ENCODE measurements around the gene LMTK2.

- TF ChIP-seq TAF1 (IDR thresholded peaks at IDR 0.05; ENCODE audit: borderline replicate concordance, insufficient read depth, low read length) (no peak), POLR2AphosphoS5 (IDR thresholded peaks at IDR 0.05; ENCODE audit: low read depth, low read length) (no peak), SIN3A (IDR thresholded peaks at IDR 0.05; ENCODE audit: borderline replicate concordance, insufficient read depth, low read length) (no peak), REST (IDR thresholded peaks at IDR 0.05; ENCODE audit: insufficient read depth in 1 of 2, low read depth in 2 of 2, low read length in 2 of 2) (no peak)
Measured at GRCh38 chr7:98157761-98158160, 51.1 kb downstream of the LMTK2 start.
